ENCODE measurements around the gene HYCC2. TPM values are rescaled to one million over a fixed set of nuclear protein-coding genes. Genes with fewer than 3 reads are reported as not detected.
"Not testable (repeated sequence)": the region's sequence is repeated elsewhere in the genome, so short reads cannot be mapped to it uniquely, and the experiment has no call there.

Gene HYCC2
- total RNA-seq = 16.7 TPM

DNA sequence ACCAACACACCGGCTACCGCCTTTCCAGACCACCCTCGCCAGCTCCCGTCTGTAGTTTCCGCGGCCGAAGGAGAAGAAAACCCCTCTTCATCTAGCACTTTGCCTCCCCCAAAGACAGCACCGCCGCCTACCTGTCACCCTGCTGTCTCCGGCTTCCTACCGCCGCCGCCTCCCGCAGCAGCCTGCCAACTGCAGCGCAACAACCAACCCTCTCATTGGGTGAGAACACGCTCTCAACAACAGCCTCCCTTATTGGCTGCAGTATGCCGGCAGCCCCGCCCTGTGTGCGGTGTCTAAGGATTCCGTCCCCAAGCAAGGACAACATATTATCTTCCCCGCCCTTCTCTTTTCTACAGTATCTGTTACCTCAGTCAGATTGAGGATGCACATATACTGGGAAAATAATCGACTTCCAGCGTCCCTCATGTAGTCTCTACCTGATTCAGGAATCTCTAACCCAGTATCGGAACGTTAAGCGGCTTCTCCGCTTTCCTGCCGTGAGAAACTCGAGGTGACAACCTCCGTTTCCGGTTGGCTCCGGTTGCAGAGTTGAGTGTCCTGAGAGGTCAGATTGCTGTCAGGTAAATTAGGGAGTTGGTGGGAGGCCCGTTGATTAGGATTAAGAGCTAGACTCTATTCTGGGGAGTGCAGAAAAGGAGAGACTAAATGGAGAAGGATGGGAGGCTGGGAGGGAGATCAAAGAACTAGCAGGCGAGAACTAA, at the start of gene HYCC2, which contains the start of gene NDUFB3:
HYCC2 (minus strand) TSS at position 193 of the 722 bp plus-strand sequence. CDS start 47,662 bp downstream, outside the sequence.
NDUFB3 (plus strand) TSS at position 523 of the 722 bp plus-strand sequence. CDS start 6,882 bp downstream, outside the sequence.
- ATAC-seq = peak; percentile 100

DNA sequence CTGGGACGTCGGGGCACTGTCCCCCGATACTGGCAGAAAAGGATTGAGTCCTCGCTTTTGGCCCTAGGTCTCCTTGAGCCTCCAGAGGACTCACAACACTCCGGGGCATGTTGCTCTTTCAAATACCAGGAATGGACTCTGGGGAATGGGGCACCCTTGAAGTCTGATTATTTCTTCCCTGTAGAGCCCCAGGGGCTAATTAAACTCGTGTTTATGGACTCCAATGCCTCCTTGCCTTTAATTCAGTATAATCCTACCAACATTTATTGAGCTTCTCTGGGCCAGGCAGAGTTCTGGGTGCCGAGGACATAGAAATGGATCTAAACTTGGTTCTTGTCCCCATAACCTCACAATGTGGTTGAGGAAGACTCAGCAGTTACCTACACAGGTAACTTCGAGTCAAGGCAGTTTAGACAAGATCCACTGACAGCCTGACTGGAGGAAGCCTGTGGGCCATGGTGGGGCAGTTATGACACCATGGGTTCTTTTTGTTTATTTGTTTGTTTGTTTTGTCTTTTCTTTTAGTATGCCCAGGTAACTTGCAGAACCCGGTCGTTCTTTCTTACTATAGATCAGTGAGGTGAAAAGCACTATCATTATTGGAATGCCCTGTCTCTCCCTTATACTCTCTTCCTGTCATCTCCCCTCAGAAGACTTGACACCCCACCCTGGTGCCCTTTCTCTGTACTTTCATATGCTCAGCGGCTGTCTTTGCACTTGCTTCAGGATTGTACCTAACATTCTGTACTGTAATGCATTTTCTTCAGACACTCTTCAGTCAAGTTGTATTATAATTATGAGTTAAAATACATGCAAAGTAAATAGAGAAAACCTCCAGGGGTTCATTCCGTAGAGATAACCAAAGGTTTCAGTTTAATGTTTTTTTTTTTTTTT, 47.7 kb upstream of the HYCC2 start:
- no peak for ATAC-seq

DNA sequence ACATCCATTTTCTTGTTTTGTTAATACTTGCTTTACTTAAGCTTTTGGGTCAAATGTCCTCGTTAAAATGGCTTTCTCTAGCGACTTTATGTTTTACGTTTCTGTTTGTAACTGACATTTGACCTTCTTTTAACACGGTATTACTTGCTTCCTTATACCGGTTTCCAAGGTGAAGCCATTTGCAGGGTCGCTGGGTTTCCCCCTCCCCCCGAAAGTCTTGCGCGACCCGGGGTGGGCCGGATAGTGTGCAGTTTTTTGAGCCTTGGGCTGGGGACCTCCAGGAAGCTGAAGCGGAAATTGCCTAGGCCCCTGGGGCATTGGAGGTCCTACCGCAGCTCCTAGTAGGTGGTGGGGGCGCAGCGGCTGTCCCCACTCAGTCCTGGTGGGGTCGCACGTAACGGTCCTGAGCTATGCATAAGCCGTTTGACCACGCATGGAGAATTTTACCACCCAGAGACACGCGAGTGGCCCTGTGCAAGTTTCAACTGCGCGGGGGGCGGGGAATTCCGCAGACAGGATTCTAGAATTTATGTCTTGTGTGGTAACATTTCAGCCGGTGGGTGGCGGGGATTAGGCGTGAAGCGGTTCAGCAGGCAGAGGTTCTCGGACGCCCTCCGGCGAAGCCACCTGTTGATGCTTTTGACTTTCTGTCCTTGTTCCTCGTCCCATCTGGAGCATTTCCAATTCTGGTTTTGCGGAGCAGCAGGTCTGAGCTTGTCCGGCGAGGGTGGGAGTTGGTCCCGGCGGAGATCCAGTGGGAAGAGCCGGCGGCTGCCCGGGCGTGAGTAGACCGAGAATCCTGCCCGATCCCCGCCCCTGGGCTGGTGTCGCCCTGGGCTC, 46.9 kb upstream of the HYCC2 start:
- peak; percentile 68 for ATAC-seq

DNA sequence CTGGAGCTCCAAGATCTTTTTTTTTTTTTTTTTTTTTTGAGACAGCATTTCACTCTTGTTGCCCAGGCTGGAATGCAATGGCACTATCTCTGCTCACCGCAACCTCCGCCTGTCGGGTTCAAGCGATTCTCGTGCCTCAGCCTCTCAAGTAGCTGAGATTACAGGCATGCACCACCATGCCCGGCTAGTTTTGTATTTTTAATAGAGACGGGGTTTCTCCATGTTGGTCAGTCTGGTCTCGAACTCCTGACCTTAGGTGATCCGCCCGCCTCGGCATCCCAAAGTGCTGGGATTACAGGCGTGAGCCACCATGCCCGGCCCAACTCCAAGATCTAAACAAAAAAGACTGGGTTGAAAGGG, 46.2 kb upstream of the HYCC2 start:
- not testable (repeated sequence) for ATAC-seq

DNA sequence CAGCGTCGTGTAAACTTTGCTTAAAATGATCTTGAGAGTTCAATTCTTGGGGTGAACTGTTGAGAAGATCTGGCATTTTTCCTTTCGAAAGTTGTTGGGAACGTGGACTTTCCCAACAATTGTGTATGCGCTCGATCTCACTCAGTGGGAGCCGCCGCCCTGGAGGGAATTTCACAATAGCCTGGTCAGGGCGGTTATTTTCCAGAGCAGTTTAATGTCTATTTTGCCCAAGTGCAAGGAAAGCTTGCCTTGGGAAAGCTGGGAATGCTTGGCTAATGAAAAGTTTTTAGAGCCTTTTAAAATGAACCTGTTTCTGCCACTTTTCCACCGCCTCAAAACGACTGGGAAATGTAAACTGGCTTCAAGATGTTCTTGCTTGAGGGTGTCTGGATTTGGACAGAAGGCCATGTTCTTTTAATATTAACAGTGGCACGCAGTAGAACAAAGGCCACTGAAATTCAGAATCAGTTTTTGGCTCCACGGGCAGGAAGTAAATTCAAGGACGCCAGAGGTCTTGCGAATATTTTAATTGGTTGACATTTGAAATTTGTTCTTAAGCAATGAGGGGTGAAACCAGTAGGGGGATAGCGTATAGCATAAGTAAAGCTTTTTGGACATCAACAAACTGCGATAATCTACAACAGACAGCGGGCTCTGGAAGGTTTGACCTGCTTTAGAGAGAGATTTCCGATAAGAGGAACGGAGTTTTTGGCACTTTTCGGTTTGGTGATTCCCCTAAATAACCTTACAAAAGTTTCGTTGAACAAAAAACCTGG, 45.7 kb upstream of the HYCC2 start:
- peak; percentile 31 for ATAC-seq

DNA sequence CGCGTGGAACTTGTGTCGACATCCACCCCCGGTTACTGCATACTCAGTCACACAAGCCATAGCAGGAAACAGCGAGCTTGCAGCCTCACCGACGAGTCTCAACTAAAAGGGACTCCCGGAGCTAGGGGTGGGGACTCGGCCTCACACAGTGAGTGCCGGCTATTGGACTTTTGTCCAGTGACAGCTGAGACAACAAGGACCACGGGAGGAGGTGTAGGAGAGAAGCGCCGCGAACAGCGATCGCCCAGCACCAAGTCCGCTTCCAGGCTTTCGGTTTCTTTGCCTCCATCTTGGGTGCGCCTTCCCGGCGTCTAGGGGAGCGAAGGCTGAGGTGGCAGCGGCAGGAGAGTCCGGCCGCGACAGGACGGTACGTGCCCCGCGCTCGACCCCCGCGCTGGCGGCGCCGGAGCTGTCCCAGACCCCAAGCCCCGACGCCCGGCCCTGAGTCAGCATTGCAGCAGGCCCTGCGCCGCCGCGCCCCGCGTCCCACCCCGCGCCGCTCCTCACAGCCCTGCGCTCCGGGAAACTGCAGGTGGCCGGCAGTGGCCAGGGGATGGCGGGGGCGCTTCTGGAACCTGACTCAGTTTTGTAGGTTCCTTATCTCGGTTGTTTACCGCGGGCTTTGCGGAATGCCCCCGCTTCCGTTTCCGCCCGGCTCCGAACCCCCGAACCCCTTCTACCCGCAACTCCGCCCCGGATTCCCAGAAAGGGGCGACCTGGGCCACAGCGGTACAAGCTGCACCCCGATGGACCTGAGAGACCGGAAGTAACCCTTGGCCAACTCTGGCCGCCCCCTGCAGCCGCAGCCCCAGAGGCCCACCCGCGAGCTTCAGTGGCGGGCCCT, 44.9 kb upstream of the HYCC2 start, which contains the start of gene CFLAR:
CFLAR (plus strand) TSS at position 50 of the 844 bp plus-strand sequence. CDS start 13,702 bp downstream, outside the sequence.
- peak; percentile 59 for ATAC-seq

DNA sequence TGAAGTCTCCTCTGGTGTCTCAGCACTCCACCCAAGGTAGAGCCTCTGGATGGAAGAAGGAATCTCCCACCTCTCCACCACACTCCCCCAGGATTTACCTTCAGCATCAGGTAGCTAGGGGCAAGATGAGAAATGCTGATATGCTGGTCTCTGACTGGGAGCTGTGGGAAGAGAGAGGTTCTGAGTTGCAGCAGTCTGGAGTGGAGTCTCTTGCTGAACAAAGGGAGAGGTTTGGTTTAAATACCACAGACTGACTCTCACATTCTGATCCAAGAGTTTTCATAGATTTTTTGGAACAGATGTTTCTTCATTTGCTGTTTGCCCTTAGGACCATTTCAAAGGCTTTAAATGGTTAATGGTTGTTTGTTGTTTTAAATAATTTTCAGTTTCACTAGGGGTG, 43.4 kb upstream of the HYCC2 start:
- ATAC-seq = no peak

DNA sequence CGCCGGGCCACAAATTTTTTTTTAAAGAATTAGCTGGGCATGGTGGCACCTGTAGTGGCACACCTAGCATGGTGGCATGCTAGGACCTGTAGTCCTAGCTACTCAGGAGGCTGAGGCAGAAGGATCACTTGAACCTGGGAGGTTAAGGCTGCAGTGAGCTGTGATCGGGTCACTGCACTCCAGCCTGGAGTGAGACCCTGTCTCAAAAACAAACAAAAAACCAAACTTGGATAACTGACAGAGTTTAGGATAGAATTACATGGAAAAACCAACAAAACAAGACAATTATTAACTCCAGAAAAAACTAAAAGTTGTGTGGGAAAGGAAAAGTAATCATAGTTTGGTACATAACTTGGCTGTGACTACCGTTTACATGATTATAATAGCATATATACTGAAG, 42.9 kb upstream of the HYCC2 start:
- ATAC-seq = no peak

DNA sequence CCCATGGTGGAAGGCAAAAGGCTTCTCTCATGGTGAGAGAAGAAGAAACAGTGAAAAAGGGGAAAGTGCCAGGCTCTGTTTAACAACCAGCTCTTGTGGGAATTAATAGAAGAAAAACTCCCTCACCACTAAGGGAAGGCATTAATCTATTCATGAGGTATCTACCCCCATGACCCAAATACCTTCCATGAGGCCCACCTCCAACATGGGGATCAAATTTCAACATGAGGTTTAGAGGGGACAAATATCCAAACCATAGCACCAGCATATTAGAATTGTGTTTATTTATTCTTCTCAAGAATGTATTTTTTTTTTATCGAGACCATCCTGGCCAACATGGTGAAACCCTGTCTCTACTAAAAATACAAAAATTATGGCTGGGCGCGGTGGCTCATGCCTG, 39.6 kb upstream of the HYCC2 start:
- no peak for ATAC-seq

DNA sequence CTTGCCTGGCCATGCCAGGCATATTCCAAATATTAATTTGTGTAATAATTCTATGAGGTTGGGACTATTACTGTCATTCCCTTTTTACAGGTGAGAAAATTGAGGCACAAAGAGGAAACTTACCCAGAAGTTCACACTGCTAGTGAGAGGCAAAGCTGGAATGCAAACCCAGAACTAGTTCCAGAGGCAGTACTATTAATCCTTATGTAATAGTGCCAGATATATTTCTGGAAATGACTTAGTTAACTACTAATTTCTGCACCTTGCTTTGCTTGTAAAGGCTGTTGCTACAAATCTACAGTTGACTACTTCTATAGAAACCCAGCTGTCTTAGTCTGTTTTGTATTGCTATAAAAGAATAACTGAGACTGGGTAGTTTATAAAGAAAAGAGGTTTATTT, 39.1 kb upstream of the HYCC2 start:
- ATAC-seq = no peak

DNA sequence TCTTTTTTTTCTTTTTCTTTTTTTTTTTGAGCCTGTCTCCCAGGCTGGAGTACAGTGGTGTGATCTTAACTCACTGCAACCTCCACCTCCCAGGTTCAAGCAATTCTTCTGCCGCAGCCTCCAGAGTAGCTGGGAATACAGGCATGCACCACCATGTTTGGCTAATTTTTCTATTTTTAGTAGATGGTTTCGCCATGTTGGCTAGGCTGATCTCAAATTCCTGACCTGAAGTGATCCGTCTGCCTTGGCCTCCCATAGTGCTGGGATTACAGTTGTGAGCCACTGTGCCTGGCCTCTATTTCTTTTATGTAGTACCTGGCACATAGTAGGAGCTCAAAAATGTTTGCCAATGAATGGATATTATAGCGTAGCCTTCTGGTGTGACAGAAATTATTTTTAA, 37.7 kb upstream of the HYCC2 start:
- no peak for ATAC-seq

DNA sequence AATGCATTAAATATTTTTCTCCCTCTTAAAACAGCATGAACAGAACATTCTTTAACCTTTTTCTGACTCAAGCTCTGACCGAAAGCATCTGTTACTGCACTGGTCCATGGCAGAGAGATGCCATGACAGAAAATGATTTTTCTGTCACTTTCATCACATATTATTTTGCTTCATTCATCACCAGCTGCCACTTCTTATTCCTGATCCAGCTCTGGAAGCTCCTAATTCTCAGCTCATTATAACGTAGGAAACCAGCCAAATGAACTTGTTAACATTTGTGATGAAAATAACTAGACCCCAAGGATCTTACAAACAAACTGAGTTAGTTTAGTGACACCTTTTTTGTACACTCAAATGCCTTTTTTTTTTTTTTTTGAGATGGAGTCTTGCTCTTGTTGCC, 36.9 kb upstream of the HYCC2 start:
- no peak for ATAC-seq

DNA sequence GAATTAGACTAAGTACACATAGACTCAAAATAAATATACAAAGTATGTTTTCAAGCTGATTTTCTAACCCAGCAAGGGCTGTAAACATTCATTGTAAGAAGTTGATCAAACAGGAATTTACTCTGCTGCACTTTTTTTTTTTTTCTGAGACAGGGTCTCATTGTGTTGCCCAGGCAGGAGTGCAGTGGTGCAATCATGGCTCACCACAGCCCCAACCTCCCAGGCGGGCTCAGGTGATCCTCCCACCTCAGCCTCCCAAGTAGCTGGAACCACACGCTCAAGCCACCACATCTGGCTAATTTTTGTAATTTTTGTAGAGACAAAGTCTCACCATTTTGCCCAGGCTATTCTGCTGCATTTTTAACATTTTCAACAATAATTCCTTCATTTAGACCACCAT, 36.2 kb upstream of the HYCC2 start:
- ATAC-seq = no peak

DNA sequence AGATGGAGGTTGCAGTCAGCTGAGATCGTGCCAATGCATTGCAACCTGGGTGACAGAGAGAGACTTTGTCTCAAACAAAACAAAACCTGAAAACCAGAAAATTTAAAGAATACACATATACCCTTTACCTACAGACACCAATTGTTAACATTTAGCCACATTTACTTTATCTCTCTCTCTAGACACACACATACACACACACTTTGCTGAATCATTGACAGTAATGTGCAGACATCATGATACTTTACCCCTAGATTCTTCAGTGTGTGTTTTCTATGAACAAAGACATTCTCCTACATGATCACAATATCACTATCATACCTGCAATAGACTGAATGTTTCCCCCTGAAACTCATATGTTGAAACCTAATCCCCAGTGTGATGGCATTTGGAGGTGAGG, 34.3 kb upstream of the HYCC2 start:
- ATAC-seq = no peak

DNA sequence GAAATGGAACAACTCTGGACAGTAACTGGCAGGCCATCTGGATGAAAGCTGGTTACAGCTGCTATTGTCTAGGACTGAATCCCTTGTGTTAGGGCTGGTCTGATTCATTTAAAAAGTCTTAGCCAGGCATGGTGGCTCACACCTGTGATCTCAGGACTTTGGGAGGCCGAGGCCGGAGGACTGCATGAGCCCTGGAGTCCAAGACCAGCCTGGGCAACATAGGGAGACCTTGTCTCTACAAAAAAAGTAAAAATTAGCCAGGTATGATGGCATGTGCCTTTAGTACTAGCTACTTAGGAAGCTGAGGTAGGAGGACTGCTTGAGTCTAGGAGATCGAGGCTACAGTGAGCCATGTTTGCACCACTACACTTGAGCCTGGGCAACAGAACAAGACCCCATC, 29.0 kb upstream of the HYCC2 start:
- no peak for ATAC-seq

DNA sequence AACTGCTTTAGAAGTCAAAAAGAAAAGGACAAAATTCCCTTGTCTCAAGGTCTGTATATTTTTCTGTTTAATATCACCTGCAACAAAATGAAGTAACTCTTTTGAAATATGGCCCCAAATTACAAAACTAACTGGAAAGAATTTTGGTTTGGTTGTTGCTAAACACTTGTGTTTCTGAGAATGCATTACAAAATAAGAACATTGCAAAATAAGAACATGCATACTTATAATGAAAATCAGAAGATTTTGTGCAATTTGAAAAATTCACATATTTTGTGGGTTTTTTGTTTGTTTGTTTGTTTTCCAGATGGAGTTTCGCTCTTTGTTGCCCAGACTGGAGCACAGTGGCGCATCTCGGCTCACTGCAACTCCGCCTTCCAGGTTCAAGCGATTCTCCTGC, 22.1 kb upstream of the HYCC2 start:
- ATAC-seq = no peak

DNA sequence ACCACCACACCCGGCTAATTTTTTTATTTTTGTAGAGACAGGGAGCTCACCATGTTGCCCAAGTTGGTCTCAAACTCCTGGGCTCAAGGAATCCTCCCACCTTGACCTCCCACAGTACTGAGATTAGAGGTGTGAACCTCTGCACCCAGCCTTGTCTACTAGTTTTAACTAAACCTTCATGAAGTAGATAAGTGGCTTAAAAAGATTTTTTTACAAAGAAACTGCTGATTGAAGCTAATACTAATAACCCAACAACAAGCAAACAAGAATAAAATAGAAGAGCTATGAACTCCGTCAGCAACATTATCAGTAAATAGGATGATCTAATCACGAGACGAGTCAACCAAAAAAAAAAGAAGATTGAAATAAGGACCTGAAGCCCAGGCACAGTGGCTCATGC, 19.1 kb upstream of the HYCC2 start:
- no peak for ATAC-seq

DNA sequence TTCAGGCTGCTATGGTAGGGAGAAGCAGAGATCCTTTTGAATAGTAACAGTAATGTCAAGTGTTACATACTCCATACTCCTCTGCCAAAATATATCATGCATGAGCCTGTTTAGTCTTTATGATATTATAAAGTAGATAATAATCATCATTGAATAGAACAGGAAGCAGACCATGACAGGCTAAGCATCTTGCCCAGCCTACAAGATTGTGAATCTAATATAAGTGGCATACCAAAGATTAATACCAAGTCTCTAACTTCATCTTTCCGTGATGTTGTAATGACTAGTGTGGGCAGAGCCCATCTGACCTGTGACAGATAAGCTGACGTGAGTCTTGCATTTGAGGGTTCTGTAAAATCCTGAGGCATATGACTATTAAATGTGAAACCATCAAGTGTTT, 13.4 kb upstream of the HYCC2 start:
- no peak for ATAC-seq

DNA sequence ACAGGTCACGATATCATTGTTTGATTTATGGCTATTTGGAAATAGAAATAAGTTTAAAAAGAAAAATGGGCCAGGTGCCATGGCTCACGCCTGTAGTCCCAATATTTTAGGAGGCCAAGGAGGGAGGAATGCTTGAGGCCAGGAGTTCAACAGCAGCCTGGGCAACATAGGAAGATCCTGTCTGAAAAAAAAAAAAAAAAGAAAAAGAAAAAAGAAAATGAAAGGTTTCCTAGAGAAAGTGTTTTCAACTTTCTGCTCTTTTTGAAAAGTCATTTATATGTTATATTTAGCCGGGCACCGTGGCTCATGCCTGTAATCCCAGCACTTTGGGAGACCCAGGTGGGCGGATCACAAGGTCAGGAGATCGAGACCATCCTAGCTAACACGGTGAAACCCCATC, 3.5 kb upstream of the HYCC2 start:
- ATAC-seq = no peak

DNA sequence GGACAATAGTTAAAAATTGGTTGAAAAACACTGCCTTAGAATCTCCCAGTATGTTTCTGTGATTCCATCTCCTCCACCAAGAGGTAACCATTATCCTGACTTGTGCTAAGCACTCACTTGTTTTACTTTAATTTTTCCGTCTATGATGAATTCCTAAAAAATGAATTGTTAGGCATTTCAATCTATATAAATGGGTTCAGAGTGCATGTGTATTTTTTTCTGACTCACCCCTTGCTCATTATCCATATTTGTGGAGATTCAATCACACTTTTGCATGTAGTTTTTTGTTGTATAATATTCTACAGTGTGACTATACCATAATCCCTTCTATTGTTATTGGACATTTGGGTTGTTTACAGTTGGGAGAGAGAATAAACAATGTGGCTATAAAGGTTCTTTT, 1.6 kb upstream of the HYCC2 start:
- ATAC-seq = no peak

DNA sequence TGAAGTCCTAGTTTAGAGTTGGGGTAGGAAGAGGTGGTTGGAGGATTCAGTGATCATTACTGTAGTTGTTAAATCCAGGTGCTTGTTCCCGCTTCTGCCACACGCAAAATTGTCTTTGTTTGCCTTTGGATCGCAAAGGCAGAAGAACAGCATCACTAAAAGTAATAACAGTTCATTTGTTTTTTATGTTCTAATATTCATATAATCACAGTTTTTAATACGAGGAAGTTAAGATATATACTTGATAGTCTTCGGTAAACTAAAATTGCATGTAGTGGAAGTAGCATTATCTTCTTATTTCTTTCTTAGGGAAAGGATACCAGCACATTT, 695 bp upstream of the HYCC2 start:
- ATAC-seq = no peak

Measured in esophagus mucosa (tissue), 1 donor.